Measurements from ENCODE around the gene PLK5. TPM values are rescaled to one million over a fixed set of nuclear protein-coding genes. Genes with fewer than 3 reads are reported as not detected.

PLK5 gene
- total and polyA plus RNA-seq, 4 donors, result 0.03 TPM; not detected in 3

GRCh38 chr19:1579222-1579621 lies 55.3 kb downstream of the PLK5 start:
- Histone ChIP-seq H3K9me3 (ENCODE audit: control insufficient read depth in 4 of 4, low read length in 3 of 4) (no peaks in the 10 kb centered on the region), H3K4me3 (ENCODE audit: low read depth in 1 of 3, low read length in 3 of 3) (no peak overlapping the region), H3K27me3 (ENCODE audit: control insufficient read depth in 4 of 4, insufficient read depth in 4 of 4, low read length in 3 of 4) (no peaks in the 10 kb centered on the region), H3K9ac (ENCODE audit: low read depth in 1 of 2, low read length in 2 of 2) (no peak overlapping the region), H3K27ac (ENCODE audit: low read depth in 1 of 2, low read length in 2 of 2) (no peak overlapping the region), H3K36me3 (ENCODE audit: control insufficient read depth in 4 of 4, insufficient read depth in 3 of 4, low read depth in 1 of 4, low read length in 3 of 4) (peaks cover 5 to 43% (median 10%) of the 10 kb centered on the region in 4 donors), H3K4me1 (ENCODE audit: control insufficient read depth in 4 of 4, insufficient read depth in 4 of 4, low read length in 3 of 4) (no peaks in the 10 kb centered on the region)
- TF ChIP-seq NR2F2 (IDR thresholded peaks at IDR 0.05) (no peak), TAF1 (conservative IDR thresholded peaks at IDR 0.05) (no peak), JUND (IDR thresholded peaks at IDR 0.05) (no peak), GABPA (IDR thresholded peaks at IDR 0.05 in 1 of 2, conservative IDR thresholded peaks at IDR 0.05 in 1 of 2) (no peak), RXRA (IDR thresholded peaks at IDR 0.05) (no peak), HNF4A (conservative IDR thresholded peaks at IDR 0.05) (no peak)
- TF ChIP-seq, protein P1, sequence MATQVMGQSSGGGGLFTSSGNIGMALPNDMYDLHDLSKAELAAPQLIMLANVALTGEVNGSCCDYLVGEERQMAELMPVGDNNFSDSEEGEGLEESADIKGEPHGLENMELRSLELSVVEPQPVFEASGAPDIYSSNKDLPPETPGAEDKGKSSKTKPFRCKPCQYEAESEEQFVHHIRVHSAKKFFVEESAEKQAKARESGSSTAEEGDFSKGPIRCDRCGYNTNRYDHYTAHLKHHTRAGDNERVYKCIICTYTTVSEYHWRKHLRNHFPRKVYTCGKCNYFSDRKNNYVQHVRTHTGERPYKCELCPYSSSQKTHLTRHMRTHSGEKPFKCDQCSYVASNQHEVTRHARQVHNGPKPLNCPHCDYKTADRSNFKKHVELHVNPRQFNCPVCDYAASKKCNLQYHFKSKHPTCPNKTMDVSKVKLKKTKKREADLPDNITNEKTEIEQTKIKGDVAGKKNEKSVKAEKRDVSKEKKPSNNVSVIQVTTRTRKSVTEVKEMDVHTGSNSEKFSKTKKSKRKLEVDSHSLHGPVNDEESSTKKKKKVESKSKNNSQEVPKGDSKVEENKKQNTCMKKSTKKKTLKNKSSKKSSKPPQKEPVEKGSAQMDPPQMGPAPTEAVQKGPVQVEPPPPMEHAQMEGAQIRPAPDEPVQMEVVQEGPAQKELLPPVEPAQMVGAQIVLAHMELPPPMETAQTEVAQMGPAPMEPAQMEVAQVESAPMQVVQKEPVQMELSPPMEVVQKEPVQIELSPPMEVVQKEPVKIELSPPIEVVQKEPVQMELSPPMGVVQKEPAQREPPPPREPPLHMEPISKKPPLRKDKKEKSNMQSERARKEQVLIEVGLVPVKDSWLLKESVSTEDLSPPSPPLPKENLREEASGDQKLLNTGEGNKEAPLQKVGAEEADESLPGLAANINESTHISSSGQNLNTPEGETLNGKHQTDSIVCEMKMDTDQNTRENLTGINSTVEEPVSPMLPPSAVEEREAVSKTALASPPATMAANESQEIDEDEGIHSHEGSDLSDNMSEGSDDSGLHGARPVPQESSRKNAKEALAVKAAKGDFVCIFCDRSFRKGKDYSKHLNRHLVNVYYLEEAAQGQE (IDR thresholded peaks at IDR 0.05), result no peak
- TF ChIP-seq, protein P2, sequence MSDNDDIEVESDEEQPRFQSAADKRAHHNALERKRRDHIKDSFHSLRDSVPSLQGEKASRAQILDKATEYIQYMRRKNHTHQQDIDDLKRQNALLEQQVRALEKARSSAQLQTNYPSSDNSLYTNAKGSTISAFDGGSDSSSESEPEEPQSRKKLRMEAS (IDR thresholded peaks at IDR 0.05), result no peak
- WGBS, result 97% methylated on average over 20 of the region's 20 CpGs
- no peak for DNase-seq (ENCODE audit: low spot score)

DNA sequence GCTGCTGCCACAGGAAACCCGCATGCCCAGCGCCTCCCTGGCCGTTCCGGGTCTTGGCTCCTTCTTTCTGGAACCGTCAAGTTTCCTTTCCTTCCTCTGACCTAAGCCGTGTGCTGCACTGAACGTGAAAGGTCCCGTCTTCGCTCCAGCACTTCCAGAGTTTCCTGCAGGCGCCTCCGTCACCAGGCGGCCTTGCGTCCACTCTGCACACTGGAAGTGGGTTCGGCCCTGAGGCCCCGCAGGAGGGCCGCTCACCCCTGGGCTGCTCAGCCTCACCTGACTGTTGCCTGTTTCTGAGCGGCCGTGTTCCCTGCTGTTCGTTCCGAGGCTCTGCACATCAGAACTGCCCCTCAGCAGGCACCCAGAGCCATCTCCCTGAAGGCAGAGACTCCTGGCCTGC lies 56.5 kb downstream of the PLK5 start:
- TF ChIP-seq EGR1 (IDR thresholded peaks at IDR 0.05; ENCODE audit: low read depth in 2 of 2), result no peak
- peak; percentile 30 for TF ChIP-seq NR2F2 (IDR thresholded peaks at IDR 0.05)
- Histone ChIP-seq H3K9me3 (ENCODE audit: control insufficient read depth in 4 of 4, low read length in 3 of 4) (no peaks in the 10 kb centered on the region), H3K9ac (ENCODE audit: low read depth in 1 of 2, low read length in 2 of 2) (no peak overlapping the region), H3K4me3 (ENCODE audit: low read depth in 1 of 3, low read length in 3 of 3) (no peak overlapping the region), H3K27me3 (ENCODE audit: control insufficient read depth in 4 of 4, insufficient read depth in 4 of 4, low read length in 3 of 4) (no peaks in the 10 kb centered on the region), H3K36me3 (ENCODE audit: control insufficient read depth in 4 of 4, insufficient read depth in 3 of 4, low read depth in 1 of 4, low read length in 3 of 4) (peaks cover 5 to 46% (median 14%) of the 10 kb centered on the region in 4 donors), H3K27ac (ENCODE audit: low read depth in 1 of 2, low read length in 2 of 2) (no peak overlapping the region), H3K4me1 (ENCODE audit: control insufficient read depth in 4 of 4, insufficient read depth in 4 of 4, low read length in 3 of 4) (no peaks in the 10 kb centered on the region)
- DNase-seq (ENCODE audit: low spot score), result no peak
- WGBS, result 87% methylated on average over 20 of the region's 20 CpGs

- Histone ChIP-seq H3K9ac (ENCODE audit: low read depth in 1 of 2, low read length in 2 of 2) (no peak overlapping the region), H3K9me3 (ENCODE audit: control insufficient read depth in 4 of 4, low read length in 3 of 4) (no peaks in the 10 kb centered on the region), H3K36me3 (ENCODE audit: control insufficient read depth in 4 of 4, insufficient read depth in 3 of 4, low read depth in 1 of 4, low read length in 3 of 4) (peaks cover 5 to 46% (median 14%) of the 10 kb centered on the region in 4 donors), H3K4me1 (ENCODE audit: control insufficient read depth in 4 of 4, insufficient read depth in 4 of 4, low read length in 3 of 4) (no peaks in the 10 kb centered on the region), H3K27me3 (ENCODE audit: control insufficient read depth in 4 of 4, insufficient read depth in 4 of 4, low read length in 3 of 4) (no peaks in the 10 kb centered on the region), H3K27ac (ENCODE audit: low read depth in 1 of 2, low read length in 2 of 2) (no peak overlapping the region), H3K4me3 (ENCODE audit: low read depth in 1 of 3, low read length in 3 of 3) (no peak overlapping the region)
- no peak for DNase-seq (ENCODE audit: low spot score)
- 96% methylated on average over 22 of the region's 22 CpGs for WGBS
- TF ChIP-seq, protein P1 (IDR thresholded peaks at IDR 0.05), result no peak
- TF ChIP-seq, protein P2 (IDR thresholded peaks at IDR 0.05), result no peak
- TF ChIP-seq, protein P3, sequence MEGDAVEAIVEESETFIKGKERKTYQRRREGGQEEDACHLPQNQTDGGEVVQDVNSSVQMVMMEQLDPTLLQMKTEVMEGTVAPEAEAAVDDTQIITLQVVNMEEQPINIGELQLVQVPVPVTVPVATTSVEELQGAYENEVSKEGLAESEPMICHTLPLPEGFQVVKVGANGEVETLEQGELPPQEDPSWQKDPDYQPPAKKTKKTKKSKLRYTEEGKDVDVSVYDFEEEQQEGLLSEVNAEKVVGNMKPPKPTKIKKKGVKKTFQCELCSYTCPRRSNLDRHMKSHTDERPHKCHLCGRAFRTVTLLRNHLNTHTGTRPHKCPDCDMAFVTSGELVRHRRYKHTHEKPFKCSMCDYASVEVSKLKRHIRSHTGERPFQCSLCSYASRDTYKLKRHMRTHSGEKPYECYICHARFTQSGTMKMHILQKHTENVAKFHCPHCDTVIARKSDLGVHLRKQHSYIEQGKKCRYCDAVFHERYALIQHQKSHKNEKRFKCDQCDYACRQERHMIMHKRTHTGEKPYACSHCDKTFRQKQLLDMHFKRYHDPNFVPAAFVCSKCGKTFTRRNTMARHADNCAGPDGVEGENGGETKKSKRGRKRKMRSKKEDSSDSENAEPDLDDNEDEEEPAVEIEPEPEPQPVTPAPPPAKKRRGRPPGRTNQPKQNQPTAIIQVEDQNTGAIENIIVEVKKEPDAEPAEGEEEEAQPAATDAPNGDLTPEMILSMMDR (IDR thresholded peaks at IDR 0.05; ENCODE audit: low read depth, low read length, missing input control), result no peak
- TF ChIP-seq NR2F2 (IDR thresholded peaks at IDR 0.05) (no peak), RXRA (IDR thresholded peaks at IDR 0.05) (no peak), EGR1 (IDR thresholded peaks at IDR 0.05; ENCODE audit: low read depth in 2 of 2) (no peak), ATF3 (IDR thresholded peaks at IDR 0.05) (no peak), SP1 (IDR thresholded peaks at IDR 0.05) (no peak), ZBTB33 (IDR thresholded peaks at IDR 0.05) (no peak), HNF4A (conservative IDR thresholded peaks at IDR 0.05) (no peak), YY1 (IDR thresholded peaks at IDR 0.05) (no peak), FOXA2 (IDR thresholded peaks at IDR 0.05) (no peak), HNF4G (IDR thresholded peaks at IDR 0.05) (no peak)
Measured at GRCh38 chr19:1580957-1581356, 57.1 kb downstream of the PLK5 start.
